ENCODE data around the gene AK1.

GRCh38 chr9:127913682-127914081 is 36.2 kb upstream of the AK1 start:
- TF ChIP-seq, protein P1, sequence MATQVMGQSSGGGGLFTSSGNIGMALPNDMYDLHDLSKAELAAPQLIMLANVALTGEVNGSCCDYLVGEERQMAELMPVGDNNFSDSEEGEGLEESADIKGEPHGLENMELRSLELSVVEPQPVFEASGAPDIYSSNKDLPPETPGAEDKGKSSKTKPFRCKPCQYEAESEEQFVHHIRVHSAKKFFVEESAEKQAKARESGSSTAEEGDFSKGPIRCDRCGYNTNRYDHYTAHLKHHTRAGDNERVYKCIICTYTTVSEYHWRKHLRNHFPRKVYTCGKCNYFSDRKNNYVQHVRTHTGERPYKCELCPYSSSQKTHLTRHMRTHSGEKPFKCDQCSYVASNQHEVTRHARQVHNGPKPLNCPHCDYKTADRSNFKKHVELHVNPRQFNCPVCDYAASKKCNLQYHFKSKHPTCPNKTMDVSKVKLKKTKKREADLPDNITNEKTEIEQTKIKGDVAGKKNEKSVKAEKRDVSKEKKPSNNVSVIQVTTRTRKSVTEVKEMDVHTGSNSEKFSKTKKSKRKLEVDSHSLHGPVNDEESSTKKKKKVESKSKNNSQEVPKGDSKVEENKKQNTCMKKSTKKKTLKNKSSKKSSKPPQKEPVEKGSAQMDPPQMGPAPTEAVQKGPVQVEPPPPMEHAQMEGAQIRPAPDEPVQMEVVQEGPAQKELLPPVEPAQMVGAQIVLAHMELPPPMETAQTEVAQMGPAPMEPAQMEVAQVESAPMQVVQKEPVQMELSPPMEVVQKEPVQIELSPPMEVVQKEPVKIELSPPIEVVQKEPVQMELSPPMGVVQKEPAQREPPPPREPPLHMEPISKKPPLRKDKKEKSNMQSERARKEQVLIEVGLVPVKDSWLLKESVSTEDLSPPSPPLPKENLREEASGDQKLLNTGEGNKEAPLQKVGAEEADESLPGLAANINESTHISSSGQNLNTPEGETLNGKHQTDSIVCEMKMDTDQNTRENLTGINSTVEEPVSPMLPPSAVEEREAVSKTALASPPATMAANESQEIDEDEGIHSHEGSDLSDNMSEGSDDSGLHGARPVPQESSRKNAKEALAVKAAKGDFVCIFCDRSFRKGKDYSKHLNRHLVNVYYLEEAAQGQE (IDR thresholded peaks at IDR 0.05; ENCODE audit: low read depth): no peak
- TF ChIP-seq, protein P2, sequence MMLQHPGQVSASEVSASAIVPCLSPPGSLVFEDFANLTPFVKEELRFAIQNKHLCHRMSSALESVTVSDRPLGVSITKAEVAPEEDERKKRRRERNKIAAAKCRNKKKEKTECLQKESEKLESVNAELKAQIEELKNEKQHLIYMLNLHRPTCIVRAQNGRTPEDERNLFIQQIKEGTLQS (IDR thresholded peaks at IDR 0.05): no peak
- TF ChIP-seq, protein P3, sequence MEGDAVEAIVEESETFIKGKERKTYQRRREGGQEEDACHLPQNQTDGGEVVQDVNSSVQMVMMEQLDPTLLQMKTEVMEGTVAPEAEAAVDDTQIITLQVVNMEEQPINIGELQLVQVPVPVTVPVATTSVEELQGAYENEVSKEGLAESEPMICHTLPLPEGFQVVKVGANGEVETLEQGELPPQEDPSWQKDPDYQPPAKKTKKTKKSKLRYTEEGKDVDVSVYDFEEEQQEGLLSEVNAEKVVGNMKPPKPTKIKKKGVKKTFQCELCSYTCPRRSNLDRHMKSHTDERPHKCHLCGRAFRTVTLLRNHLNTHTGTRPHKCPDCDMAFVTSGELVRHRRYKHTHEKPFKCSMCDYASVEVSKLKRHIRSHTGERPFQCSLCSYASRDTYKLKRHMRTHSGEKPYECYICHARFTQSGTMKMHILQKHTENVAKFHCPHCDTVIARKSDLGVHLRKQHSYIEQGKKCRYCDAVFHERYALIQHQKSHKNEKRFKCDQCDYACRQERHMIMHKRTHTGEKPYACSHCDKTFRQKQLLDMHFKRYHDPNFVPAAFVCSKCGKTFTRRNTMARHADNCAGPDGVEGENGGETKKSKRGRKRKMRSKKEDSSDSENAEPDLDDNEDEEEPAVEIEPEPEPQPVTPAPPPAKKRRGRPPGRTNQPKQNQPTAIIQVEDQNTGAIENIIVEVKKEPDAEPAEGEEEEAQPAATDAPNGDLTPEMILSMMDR (IDR thresholded peaks at IDR 0.05 in 2 of 3, conservative IDR thresholded peaks at IDR 0.05 in 1 of 3; ENCODE audit: borderline replicate concordance in 1 of 3, insufficient read depth in 1 of 3, low read depth in 2 of 3, low read length in 2 of 3): no peak
- TF ChIP-seq POLR2AphosphoS5 (IDR thresholded peaks at IDR 0.05; ENCODE audit: low read depth, low read length): no peak
